Measurements from ENCODE around the gene COG5.

The COG5 gene

DNA sequence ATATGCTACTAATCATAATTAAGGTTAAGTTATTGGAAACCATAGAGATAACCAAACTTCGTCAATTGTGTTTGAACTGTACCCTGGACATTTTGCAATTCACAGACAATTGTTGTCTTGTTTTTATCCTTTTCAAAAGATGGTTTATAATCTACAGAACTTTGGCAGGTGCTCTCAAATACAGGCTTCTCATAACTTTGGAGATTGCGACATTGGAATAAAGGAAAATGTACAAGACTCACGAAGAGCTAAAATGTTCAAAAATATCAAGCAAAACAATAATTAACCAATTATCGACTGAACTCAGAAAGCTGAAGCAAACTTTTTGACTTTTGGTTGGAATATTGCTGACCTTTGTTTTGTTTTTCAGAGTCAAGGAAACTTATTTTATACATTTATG lies 182.3 kb downstream of the COG5 start:
- no peak overlapping the region for H3K9ac ChIP-seq
- H3K4me3 ChIP-seq (IDR thresholded peaks at IDR 0.05; ENCODE audit: insufficient read depth, low read depth, low read length), result no peak overlapping the region
- no peak overlapping the region for H3K27ac ChIP-seq
- H3K4me1 ChIP-seq (ENCODE audit: low read depth, poor library complexity, severe bottlenecking), result no peaks in the 10 kb centered on the region
- no peaks in the 10 kb centered on the region for H3K79me2 ChIP-seq (ENCODE audit: insufficient read depth, low read depth)
- H3K36me3 ChIP-seq (ENCODE audit: insufficient read depth), result no peaks in the 10 kb centered on the region
- H4K20me1 ChIP-seq (ENCODE audit: insufficient read depth), result no peaks in the 10 kb centered on the region
- TF ChIP-seq, protein P1, sequence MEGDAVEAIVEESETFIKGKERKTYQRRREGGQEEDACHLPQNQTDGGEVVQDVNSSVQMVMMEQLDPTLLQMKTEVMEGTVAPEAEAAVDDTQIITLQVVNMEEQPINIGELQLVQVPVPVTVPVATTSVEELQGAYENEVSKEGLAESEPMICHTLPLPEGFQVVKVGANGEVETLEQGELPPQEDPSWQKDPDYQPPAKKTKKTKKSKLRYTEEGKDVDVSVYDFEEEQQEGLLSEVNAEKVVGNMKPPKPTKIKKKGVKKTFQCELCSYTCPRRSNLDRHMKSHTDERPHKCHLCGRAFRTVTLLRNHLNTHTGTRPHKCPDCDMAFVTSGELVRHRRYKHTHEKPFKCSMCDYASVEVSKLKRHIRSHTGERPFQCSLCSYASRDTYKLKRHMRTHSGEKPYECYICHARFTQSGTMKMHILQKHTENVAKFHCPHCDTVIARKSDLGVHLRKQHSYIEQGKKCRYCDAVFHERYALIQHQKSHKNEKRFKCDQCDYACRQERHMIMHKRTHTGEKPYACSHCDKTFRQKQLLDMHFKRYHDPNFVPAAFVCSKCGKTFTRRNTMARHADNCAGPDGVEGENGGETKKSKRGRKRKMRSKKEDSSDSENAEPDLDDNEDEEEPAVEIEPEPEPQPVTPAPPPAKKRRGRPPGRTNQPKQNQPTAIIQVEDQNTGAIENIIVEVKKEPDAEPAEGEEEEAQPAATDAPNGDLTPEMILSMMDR (conservative IDR thresholded peaks at IDR 0.05; ENCODE audit: low read depth, low read length), result no peak
- H3K4me2 ChIP-seq, result no peak overlapping the region
- H3K27me3 ChIP-seq (ENCODE audit: insufficient read depth, low read depth), result no peaks in the 10 kb centered on the region
- no peak overlapping the region for H2AFZ ChIP-seq (ENCODE audit: low read depth)

GRCh38 chr7:107373354-107373753 lies 190.4 kb downstream of the COG5 start:
- Histone ChIP-seq H4K20me1 (ENCODE audit: insufficient read depth) (no peaks in the 10 kb centered on the region), H3K79me2 (ENCODE audit: insufficient read depth, low read depth) (no peaks in the 10 kb centered on the region), H3K27ac (no peak overlapping the region), H3K4me2 (no peak overlapping the region), H3K9ac (no peak overlapping the region), H3K4me3 (IDR thresholded peaks at IDR 0.05; ENCODE audit: insufficient read depth, low read depth, low read length) (no peak overlapping the region), H3K4me1 (ENCODE audit: low read depth, poor library complexity, severe bottlenecking) (no peaks in the 10 kb centered on the region), H2AFZ (ENCODE audit: low read depth) (no peak overlapping the region), H3K27me3 (ENCODE audit: insufficient read depth, low read depth) (no peaks in the 10 kb centered on the region), H3K36me3 (ENCODE audit: insufficient read depth) (no peaks in the 10 kb centered on the region)
- TF ChIP-seq, protein P1 (conservative IDR thresholded peaks at IDR 0.05; ENCODE audit: low read depth, low read length), result no peak

- Histone ChIP-seq H3K9ac (no peak overlapping the region), H3K27me3 (ENCODE audit: insufficient read depth, low read depth) (no peaks in the 10 kb centered on the region), H2AFZ (ENCODE audit: low read depth) (no peak overlapping the region), H3K36me3 (ENCODE audit: insufficient read depth) (no peaks in the 10 kb centered on the region), H3K79me2 (ENCODE audit: insufficient read depth, low read depth) (no peaks in the 10 kb centered on the region), H3K4me2 (no peak overlapping the region), H3K27ac (no peak overlapping the region), H3K4me3 (IDR thresholded peaks at IDR 0.05; ENCODE audit: insufficient read depth, low read depth, low read length) (no peak overlapping the region), H3K4me1 (ENCODE audit: low read depth, poor library complexity, severe bottlenecking) (no peaks in the 10 kb centered on the region), H4K20me1 (ENCODE audit: insufficient read depth) (no peaks in the 10 kb centered on the region)
- TF ChIP-seq, protein P1 (conservative IDR thresholded peaks at IDR 0.05; ENCODE audit: low read depth, low read length), result no peak
Observed at GRCh38 chr7:107372298-107372697, 191.4 kb downstream of the COG5 start.

DNA sequence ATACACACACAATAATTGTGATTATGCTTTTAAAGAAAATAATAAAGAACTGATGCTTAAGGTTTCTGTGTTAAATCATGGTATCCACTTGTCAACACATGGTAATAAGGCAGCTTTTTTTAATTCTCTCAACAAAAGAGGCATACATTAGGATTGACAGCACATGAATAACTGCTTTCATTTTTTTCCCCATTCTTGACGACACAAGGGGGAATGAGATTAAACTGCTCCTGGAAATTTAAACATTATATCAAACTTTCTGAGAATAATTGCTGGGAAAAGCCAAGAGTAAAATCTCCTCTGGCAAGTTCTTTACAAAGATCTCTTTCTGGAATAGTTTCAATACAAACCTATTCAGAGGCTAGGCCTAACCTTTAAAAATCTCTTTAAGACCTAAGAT lies 192.9 kb downstream of the COG5 start:
- no peaks in the 10 kb centered on the region for H3K27me3 ChIP-seq (ENCODE audit: insufficient read depth, low read depth)
- H3K27ac ChIP-seq, result no peak overlapping the region
- no peak overlapping the region for H3K9ac ChIP-seq
- no peaks in the 10 kb centered on the region for H3K4me1 ChIP-seq (ENCODE audit: low read depth, poor library complexity, severe bottlenecking)
- H4K20me1 ChIP-seq (ENCODE audit: insufficient read depth), result no peaks in the 10 kb centered on the region
- TF ChIP-seq, protein P1 (conservative IDR thresholded peaks at IDR 0.05; ENCODE audit: low read depth, low read length), result no peak
- H3K4me2 ChIP-seq, result no peak overlapping the region
- H2AFZ ChIP-seq (ENCODE audit: low read depth), result no peak overlapping the region
- no peaks in the 10 kb centered on the region for H3K79me2 ChIP-seq (ENCODE audit: insufficient read depth, low read depth)
- H3K4me3 ChIP-seq (IDR thresholded peaks at IDR 0.05; ENCODE audit: insufficient read depth, low read depth, low read length), result no peak overlapping the region
- no peaks in the 10 kb centered on the region for H3K36me3 ChIP-seq (ENCODE audit: insufficient read depth)

Measured in KMS-11 (cell line).